ENCODE measurements around the gene SLC26A8.

The SLC26A8 gene

DNA sequence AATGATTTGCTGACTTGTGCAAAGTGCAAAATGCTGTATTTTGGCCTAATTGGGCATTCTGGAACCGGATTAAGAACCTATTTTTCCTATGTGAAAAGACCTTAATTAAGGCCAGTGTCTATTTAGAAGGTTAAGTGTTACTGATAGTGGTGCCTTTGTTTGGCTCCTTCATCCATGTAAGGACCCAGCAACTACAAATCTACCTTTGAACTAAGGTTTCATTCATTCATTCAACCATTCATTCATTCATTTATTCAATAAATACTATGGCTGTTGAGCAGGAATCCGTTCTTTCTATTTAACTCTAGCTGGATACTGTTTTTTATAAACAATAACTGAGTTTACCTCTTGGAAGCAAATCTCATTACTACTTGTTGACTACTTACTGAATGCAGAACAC, 36.8 kb upstream of the SLC26A8 start:
- peaks cover 17% of the 10 kb centered on the region for H3K36me3 Mint-ChIP-seq
- no peaks in the 10 kb centered on the region for H3K27me3 Mint-ChIP-seq
- H3K9me3 Mint-ChIP-seq (ENCODE audit: low read depth): no peaks in the 10 kb centered on the region
- no peak overlapping the region for H3K4me3 Mint-ChIP-seq
- H3K4me1 Mint-ChIP-seq (ENCODE audit: low read depth): peaks cover 44% of the 10 kb centered on the region
- no peak overlapping the region for H3K27ac Mint-ChIP-seq

DNA sequence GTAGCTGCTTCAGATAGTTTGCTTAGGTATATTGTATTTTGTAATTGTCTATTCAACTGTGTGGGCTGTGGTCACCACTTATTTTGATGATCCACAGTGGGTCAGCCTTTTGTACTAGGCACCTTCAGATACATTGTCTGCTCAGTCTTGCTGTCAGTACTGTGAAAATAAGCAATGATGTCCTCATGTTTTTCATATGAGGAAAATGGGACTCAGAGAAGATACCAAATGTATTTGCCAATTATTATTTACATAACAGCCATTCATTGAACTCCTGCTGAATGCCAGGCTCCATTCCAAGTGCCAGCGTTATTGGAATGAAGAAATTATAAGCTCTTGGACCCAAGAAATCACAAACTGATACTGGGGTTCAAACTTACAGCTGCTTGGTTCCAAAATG, 31.7 kb upstream of the SLC26A8 start:
- peaks cover 17% of the 10 kb centered on the region for H3K36me3 Mint-ChIP-seq
- H3K27ac Mint-ChIP-seq: no peak overlapping the region

DNA sequence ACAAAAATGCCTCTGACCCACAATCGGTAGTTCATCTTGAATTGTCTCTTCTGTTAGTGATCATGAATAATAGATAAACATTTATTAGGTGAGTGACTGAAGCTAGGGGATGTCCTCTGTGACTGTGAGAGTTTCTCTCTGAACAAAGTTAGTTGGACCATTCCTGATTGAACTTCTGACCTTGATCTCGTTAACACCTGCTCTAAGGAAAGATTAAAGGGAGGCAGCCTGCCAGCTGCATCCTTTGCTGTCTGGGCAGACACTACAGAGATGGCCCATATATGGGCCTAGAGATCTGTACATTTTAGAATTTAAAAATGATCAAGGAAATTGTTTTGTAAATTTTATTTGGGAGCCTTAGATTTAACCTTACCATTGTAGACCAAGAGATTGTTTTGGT, 30.5 kb upstream of the SLC26A8 start:
- Mint-ChIP-seq H3K27ac (no peak overlapping the region), H3K9me3 (ENCODE audit: low read depth) (no peaks in the 10 kb centered on the region), H3K36me3 (peaks cover 7% of the 10 kb centered on the region), H3K27me3 (no peaks in the 10 kb centered on the region), H3K4me3 (no peak overlapping the region), H3K4me1 (ENCODE audit: low read depth) (peaks cover 22% of the 10 kb centered on the region)

More for the DNA sequence above, 31.7 kb upstream of the SLC26A8 start:
- Mint-ChIP-seq H3K4me1 (ENCODE audit: low read depth) (peaks cover 28% of the 10 kb centered on the region), H3K9me3 (ENCODE audit: low read depth) (no peaks in the 10 kb centered on the region), H3K4me3 (no peak overlapping the region), H3K27me3 (no peaks in the 10 kb centered on the region)

DNA sequence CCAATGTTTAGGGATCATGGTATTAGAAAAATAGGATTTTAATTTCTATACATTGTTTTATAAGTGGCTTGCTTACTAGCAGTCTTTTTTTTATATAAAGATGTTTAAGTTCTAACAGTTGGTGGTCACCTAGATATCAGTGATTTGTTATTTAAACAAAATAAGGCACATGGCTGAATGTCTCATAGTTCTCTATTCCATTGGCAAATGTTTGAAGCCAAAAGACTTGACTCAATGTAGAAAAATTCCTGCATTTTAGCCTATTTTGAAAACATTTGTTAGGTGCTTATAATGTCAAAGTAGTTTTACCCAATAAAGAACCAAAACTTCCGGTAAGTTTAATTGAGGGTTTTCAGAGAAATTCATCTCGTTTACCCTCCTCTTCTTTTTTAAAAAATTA, 30.0 kb upstream of the SLC26A8 start:
- Mint-ChIP-seq H3K27me3 (no peaks in the 10 kb centered on the region), H3K27ac (no peak overlapping the region), H3K4me1 (ENCODE audit: low read depth) (peaks cover 19% of the 10 kb centered on the region), H3K36me3 (peaks cover 2% of the 10 kb centered on the region), H3K4me3 (no peak overlapping the region), H3K9me3 (ENCODE audit: low read depth) (no peaks in the 10 kb centered on the region)

DNA sequence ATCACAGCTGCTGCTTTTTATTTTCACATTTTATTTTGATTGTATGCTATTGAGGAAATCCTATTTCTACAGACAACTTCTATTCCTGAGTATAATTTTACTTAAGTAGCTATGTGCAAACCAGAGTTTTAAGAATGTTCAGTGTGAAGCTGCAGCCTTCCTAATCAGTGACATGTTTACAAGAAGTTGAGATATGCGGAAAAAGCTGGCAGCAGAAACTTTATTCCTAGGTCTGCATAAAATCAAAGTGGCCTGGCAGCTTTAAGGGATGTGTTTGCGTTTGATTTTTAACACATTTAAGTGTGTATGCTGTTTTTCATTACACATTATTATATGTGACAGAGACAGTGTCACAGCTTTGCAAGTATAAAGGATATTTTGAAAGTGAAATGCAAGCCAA, 29.4 kb upstream of the SLC26A8 start:
- Mint-ChIP-seq H3K36me3 (no peaks in the 10 kb centered on the region), H3K9me3 (ENCODE audit: low read depth) (no peaks in the 10 kb centered on the region), H3K27ac (no peak overlapping the region), H3K4me1 (ENCODE audit: low read depth) (peaks cover 17% of the 10 kb centered on the region), H3K27me3 (no peaks in the 10 kb centered on the region), H3K4me3 (no peak overlapping the region)

DNA sequence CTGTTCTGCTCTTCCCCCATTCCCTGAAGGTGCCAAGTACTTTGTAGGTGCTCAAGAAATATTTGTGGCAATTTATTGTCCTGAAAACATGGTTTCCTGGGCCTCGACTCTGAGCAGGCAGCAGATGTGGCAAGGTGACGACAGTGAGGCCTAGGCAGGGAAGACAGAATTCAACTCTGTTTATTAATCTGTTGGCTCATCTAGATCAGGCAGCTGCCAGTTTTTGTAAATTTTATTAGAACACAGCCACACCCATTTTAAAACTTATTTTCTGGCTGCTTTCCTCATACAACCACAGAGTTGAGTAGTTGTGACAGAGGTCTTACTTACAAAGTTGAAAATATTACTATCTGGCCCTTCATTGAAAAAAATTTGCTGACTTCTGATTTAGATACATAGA, 27.7 kb upstream of the SLC26A8 start:
- H3K4me3 Mint-ChIP-seq: no peak overlapping the region
- H3K27me3 Mint-ChIP-seq: no peaks in the 10 kb centered on the region
- peaks cover 19% of the 10 kb centered on the region for H3K4me1 Mint-ChIP-seq (ENCODE audit: low read depth)
- H3K9me3 Mint-ChIP-seq (ENCODE audit: low read depth): no peaks in the 10 kb centered on the region
- no peak overlapping the region for H3K27ac Mint-ChIP-seq
- peaks cover 2% of the 10 kb centered on the region for H3K36me3 Mint-ChIP-seq

DNA sequence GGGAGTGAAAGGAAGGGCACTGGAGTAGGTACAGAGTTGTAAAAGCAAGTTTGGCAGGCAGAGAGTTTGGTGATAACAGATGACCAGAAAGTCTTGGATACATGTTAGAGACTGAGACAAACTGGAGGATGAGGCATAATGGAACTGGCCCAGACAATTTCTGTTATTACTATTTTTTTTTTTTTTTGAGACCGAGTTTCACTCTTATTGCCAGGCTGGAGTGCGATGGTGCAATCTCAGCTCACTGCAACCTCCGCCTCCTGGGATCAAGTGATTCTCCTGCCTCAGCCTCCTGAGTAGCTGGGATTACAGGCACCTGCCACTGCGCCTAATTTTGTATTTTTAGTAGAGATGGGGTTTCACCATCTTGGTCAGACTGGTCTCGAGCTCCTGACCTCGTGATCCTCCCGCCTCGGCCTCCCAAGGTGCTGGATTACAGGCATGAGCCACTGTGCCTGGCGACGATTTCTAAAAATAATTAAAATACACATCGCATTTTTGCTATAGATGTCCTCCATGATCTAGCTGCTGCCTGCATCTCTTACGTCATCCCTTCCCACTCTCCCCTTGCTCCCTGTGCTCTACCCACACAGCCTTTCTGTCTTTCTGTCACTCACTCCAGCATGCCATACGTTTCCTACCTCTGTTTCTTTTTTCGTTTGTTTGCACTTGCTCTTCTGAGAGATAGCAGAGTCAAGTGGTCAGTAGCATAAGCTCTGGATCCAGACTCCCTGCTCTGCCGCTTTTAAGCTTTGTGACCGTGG, 26.7 kb upstream of the SLC26A8 start:
- H3K36me3 Mint-ChIP-seq: peaks cover 2% of the 10 kb centered on the region
- H3K4me3 Mint-ChIP-seq: no peak overlapping the region
- peaks cover 23% of the 10 kb centered on the region for H3K4me1 Mint-ChIP-seq (ENCODE audit: low read depth)
- no peaks in the 10 kb centered on the region for H3K27me3 Mint-ChIP-seq
- H3K27ac Mint-ChIP-seq: no peak overlapping the region
- H3K9me3 Mint-ChIP-seq (ENCODE audit: low read depth): no peaks in the 10 kb centered on the region

DNA sequence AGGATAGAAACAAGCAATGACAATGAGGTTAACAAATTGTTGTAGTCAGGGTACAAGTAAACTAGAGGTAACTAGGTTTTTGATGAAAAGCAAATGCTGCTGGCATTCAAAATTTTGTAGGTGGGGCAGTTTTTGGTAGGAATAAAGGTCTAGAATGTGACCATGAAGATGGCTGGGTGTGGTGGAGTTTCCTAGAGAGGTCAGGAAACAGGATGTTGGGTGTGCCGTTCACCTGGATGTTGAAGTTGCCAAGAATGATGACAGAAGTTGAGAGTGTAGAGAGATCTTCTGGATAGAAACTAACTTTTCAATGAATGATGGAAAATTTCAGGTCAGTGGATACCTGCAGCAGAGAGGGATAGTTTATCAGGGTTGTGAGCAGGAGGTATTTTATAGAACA, 25.9 kb upstream of the SLC26A8 start:
- H3K4me3 Mint-ChIP-seq: no peak overlapping the region
- H3K9me3 Mint-ChIP-seq (ENCODE audit: low read depth): no peaks in the 10 kb centered on the region
- H3K36me3 Mint-ChIP-seq: peaks cover 2% of the 10 kb centered on the region

DNA sequence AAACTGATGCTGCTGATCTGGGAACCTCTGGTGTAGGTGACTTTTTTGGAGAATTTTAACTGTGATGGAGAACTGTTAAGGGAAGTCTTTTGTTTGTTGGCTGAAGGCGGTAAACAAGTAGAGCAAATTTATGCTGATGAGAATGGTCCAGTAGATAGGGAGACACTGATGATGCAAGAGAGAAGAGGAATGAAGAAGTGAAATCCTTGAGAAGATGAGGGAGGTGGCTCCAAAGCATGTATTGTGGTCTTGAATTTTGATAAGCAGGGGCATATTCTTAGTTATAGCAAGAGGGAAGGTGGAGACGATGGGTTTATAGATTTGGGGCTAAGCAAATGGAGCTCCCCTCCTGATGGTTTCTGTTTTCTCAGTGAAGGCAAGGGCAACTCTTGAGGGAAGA, 25.1 kb upstream of the SLC26A8 start:
- H3K36me3 Mint-ChIP-seq: peaks cover 2% of the 10 kb centered on the region
- H3K27me3 Mint-ChIP-seq: no peaks in the 10 kb centered on the region
- no peaks in the 10 kb centered on the region for H3K9me3 Mint-ChIP-seq (ENCODE audit: low read depth)
- H3K4me3 Mint-ChIP-seq: no peak overlapping the region
- H3K27ac Mint-ChIP-seq: no peak overlapping the region
- H3K4me1 Mint-ChIP-seq (ENCODE audit: low read depth): peaks cover 18% of the 10 kb centered on the region

More for the DNA sequence above, 25.9 kb upstream of the SLC26A8 start:
- H3K27ac Mint-ChIP-seq: no peak overlapping the region
- H3K27me3 Mint-ChIP-seq: no peaks in the 10 kb centered on the region
- peaks cover 19% of the 10 kb centered on the region for H3K4me1 Mint-ChIP-seq (ENCODE audit: low read depth)

DNA sequence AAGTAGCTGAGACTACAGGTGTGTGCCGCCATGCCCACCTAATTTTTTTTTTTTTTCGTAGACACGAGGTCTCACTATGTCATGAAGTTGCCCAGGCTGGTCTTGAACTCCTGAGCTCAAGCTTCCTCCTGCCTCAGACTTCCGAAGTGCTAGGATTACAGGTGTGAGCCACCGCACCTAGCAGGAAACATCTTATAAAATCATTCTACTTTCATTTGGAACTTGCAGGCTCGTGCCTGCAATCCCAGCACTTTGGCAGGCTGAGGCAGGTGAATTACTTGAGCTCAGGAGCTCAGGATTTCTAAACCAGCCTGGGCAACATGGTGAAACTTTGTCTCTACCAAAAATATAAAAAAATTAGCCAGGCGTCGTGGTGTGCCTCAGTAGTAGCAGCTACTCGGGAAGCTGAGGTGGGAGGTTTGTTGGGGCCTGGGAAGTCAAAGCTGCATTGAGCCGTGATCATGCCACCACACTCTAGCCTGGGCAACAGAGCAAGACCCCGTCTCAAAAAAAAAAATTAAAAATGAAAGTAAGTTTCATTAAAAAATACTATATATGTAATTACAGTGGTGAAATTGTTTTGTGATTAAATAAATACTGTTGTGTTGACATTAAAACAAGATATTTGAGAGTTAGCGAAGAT, 18.3 kb upstream of the SLC26A8 start:
- H3K4me3 Mint-ChIP-seq: no peak overlapping the region
- H3K4me1 Mint-ChIP-seq (ENCODE audit: low read depth): peaks cover 67% of the 10 kb centered on the region
- H3K36me3 Mint-ChIP-seq: peaks cover 8% of the 10 kb centered on the region
- no peaks in the 10 kb centered on the region for H3K27me3 Mint-ChIP-seq
- H3K27ac Mint-ChIP-seq: no peak overlapping the region
- H3K9me3 Mint-ChIP-seq (ENCODE audit: low read depth): no peaks in the 10 kb centered on the region

DNA sequence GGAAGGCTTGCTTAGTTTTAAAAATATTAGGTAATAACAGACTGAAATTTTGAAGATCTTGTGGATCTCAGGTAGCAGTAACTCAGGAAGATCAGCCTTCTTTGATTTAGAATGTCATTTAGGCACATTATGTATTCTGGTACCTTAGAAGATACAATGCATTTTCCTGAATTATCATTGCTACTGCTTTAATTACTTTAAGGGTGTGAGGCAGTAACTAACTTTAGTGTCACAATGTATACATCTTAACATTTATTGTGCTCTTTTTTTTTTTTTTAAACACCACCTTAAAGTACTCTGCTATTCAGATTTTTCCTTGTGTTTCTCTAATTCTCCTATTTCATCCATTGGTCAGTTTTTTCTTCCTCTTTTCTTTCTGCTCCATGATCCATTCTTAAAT, 16.5 kb upstream of the SLC26A8 start:
- Mint-ChIP-seq H3K27me3 (no peaks in the 10 kb centered on the region), H3K9me3 (ENCODE audit: low read depth) (no peaks in the 10 kb centered on the region), H3K27ac (no peak overlapping the region), H3K4me3 (peak overlapping the region; percentile 2), H3K4me1 (ENCODE audit: low read depth) (peaks cover 69% of the 10 kb centered on the region), H3K36me3 (peaks cover 6% of the 10 kb centered on the region)

DNA sequence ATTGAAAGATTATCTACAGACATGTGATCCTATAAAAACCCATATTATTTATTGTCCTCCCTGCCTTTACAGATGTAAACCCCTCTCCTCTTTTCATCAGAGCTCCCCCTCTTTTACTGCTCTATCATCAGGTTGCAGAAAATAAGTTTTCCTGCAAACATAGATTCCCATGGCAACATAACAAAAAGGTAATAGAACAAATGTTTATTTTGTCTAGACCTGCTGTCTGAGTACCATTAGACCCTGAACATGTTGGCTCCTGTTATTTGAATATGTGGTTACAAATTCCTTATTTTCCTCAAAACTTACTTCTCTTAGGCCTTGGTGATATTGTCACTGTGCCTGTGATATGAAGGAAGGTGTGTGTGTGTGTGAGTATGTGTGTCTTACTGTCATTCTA, 14.7 kb upstream of the SLC26A8 start:
- H3K4me3 Mint-ChIP-seq: no peak overlapping the region
- peaks cover 70% of the 10 kb centered on the region for H3K4me1 Mint-ChIP-seq (ENCODE audit: low read depth)
- H3K36me3 Mint-ChIP-seq: peaks cover 5% of the 10 kb centered on the region
- no peaks in the 10 kb centered on the region for H3K9me3 Mint-ChIP-seq (ENCODE audit: low read depth)
- no peak overlapping the region for H3K27ac Mint-ChIP-seq
- H3K27me3 Mint-ChIP-seq: no peaks in the 10 kb centered on the region

DNA sequence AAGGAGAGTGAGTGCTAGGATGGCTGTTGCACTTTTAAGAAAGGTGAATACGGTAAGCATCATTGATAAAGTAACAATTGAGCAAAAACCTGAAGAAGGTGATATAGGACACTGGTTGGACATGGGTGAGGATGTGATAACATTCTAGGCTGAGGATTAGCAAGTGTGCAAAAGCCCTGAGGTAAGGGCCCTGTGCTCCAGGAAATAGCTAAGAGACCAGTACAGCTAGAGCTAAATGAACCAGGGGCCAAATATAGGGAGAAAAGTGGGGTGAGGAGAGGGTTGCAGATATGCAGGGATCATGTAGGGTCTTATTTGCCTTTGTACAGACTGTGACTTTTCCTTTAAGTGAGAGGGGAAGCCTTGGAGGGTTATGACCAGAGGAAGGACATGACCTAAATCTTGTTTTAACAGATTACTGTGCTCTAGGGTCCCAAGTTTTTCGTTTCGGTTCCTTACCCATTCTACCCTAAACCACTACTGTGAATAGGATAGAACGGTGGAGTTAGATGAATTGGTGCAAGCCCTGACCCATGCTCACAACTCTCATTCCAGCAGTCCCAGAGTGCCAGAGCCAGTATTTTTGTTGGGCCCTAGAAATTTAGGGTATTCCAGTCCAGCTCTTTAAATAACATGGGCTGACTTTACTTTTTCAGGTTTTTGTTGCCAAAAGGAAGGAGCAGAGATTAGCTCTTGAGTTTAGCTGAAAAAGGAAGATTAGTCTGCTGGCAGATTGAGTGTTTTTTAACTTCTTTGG, 13.9 kb upstream of the SLC26A8 start:
- H3K9me3 Mint-ChIP-seq (ENCODE audit: low read depth): no peaks in the 10 kb centered on the region
- H3K27ac Mint-ChIP-seq: peak overlapping the region; percentile 37
- no peak overlapping the region for H3K4me3 Mint-ChIP-seq
- H3K36me3 Mint-ChIP-seq: peaks cover 4% of the 10 kb centered on the region
- H3K4me1 Mint-ChIP-seq (ENCODE audit: low read depth): peaks cover 76% of the 10 kb centered on the region
- no peaks in the 10 kb centered on the region for H3K27me3 Mint-ChIP-seq

DNA sequence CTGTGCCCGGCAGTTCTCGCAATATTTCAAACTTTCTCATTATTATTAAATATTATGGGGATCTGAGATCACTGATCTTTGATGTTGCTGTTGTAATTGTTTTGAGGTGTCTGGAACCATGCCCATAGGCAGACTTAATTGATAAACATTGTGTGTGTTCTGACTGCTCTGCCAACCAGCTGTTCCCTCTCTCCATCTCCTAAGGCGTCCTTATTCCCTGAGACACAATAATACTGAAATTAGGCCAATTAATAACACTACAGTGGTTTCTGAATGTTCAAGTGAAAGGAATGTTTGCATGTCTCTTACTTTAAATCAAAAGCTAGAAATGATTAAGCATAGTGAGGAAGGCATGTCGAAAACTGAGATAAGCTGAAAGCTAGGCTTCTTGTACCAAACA, 10.8 kb upstream of the SLC26A8 start:
- H3K27me3 Mint-ChIP-seq: no peaks in the 10 kb centered on the region
- H3K4me1 Mint-ChIP-seq (ENCODE audit: low read depth): peaks cover 76% of the 10 kb centered on the region
- H3K4me3 Mint-ChIP-seq: peak overlapping the region; percentile 25
- H3K27ac Mint-ChIP-seq: no peak overlapping the region
- H3K36me3 Mint-ChIP-seq: peaks cover 9% of the 10 kb centered on the region
- H3K9me3 Mint-ChIP-seq (ENCODE audit: low read depth): no peaks in the 10 kb centered on the region

DNA sequence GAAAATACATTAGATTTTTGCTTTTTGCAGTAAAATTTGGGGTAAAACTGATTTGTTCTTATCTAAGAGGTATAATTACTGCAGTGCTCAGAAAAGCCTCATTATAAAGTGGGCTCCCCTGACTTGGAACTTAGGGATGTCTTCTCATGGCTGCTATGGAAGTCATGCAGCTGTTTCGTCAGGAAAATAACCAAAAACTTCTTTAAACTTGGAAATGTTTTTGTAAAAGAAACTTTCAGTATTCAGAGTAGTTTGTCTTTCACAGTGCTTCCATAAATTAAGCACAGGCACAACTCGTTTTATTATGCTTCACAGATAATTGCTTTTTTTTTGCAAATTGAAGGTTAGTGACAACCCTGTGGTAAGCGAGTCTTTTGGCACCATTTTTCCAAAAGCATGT, 10.0 kb upstream of the SLC26A8 start:
- H3K36me3 Mint-ChIP-seq: peaks cover 9% of the 10 kb centered on the region
- no peak overlapping the region for H3K27ac Mint-ChIP-seq
- no peaks in the 10 kb centered on the region for H3K27me3 Mint-ChIP-seq
- peaks cover 77% of the 10 kb centered on the region for H3K4me1 Mint-ChIP-seq (ENCODE audit: low read depth)
- peak overlapping the region; percentile 44 for H3K4me3 Mint-ChIP-seq
- H3K9me3 Mint-ChIP-seq (ENCODE audit: low read depth): no peaks in the 10 kb centered on the region

All from activated naive CD8-positive, alpha-beta T cell (primary cell).